Left colon (tissue), 2 donors: ENCODE data around the gene USP35. TPM values are rescaled to one million over a fixed set of nuclear protein-coding genes. Genes with fewer than 3 reads are reported as not detected.

Experiments used
- ATAC-seq: fragments of 200-7000 bp; cut with Tn5 transposase; one replicate; pipeline ENCODE4 v1.9.1; 2020; ENCODE audit warnings: mild to moderate bottlenecking, moderate library complexity
- DNase-seq, 2 donors: peaks; one replicate each; pipeline ENCODE4 v3.0.0-alpha.2; 2020
- intact Hi-C, 2 donors: fragments of 100-400 bp; cut with DNase I in 1 of 2; cut with micrococcal nuclease in 1 of 2; formaldehyde crosslinking; loops; one replicate each; pipeline versions ENCODE4 v1.11.2 to v1.14.0; 2022; cut with DNase I, micrococcal nuclease
- total RNA-seq, 2 donors: library from RNA; stranded (reverse); fragmentation: NEBNext Ultra II Directional; extraction: Animal tissue kit (Norgen Biotek cat#: 25700); gene quantifications; one replicate each; pipeline ENCODE4 v1.2.1, GENCODE V29; 2021
- donor health status: DM: no; HTN: no; CAD: no.
- donor health status: DM: yes; HTN: yes; CAD: no.

The USP35 gene
- total RNA-seq, 2 donors from 2014 or later = 5.4 to 7.4 TPM

DNA sequence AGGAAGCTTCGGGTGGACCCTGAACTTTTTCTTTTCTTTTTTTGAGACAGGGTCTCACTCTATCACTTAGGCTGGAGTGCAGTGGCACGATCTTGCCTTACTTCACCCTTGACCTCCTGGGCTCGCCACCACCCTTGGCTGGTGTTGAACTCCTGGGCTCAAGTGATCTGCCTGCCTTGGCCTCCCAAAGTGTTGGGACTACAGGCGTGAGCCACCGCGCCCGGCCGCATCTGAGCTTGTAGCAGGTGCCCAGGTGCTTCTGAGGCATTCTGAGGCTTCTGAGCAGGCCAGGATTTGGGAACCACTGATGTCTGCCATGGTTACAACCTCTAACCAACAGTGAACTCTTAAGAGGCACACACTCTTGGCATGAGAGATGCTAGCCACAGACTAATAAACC lies 5.1 kb downstream of the USP35 start:
- DNase-seq = no peak
- ATAC-seq = no peak

DNA sequence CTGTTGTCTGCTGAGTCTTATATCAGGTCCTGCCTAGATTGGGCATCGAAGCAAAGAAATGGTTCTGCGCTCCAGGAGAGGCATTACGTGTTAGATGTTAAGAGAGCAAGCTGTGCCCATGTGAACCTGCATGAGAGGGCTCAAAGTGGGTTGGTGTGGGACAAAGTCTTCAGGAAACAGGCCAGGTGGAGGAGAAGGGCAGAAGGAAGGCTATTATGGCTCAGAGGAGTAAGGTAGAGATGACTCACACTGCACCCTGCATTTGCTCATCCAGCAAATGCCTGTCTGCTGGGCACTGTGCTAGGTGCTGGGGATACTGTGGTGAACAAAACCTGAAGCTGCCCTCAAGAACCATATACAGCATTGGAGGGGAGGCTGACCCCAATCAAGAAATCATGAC lies 5.8 kb downstream of the USP35 start:
- DNase-seq = no peak
- intact Hi-C loops = no loop called here
- ATAC-seq = peak; percentile 53

More for the DNA sequence above, 5.1 kb downstream of the USP35 start:
- intact Hi-C loops = no loop called here

DNA sequence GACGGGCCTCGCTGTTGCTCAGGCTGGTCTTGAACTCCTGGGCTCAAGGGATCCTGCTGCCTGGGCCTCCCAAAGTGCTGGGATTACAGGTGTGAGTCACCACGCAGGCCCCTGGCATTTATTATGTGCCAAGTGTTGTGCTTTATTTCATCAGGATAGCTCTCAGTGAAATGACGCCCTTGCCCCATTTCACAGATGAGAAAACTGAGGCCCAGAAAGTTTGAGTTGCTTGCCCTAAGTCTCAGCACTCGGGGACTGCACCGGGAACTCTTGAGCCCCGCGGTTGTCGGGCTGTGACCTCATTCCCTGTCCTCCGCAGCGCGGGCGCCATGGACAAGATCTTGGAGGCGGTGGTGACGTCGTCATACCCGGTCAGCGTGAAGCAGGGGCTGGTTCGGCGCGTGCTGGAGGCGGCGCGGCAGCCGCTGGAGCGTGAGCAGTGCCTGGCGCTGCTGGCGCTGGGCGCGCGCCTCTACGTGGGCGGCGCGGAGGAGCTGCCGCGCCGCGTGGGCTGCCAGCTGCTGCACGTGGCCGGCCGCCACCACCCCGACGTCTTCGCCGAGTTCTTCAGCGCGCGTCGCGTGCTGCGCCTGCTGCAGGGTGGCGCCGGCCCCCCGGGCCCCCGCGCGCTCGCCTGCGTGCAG lies 7.3 kb downstream of the USP35 start:
- intact Hi-C loops = no loop called here
- ATAC-seq = no peak
- DNase-seq = no peak

DNA sequence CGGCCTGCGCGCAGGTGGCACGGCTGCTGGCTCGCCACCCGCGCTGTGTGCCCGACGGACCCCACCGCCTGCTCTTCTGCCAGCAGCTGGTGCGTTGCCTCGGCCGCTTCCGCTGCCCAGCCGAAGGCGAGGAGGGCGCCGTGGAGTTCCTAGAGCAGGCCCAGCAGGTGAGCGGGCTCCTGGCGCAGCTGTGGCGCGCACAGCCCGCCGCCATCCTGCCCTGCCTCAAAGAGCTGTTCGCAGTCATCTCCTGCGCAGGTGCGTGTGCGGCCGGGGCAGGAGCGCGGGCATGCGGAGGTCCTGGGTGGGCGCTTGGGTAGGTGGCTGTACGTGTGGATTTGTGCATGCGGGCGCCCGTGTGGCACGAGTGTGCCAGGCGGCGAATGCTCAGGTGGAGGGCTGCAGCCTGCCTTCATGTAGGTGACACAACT lies 8.0 kb downstream of the USP35 start:
- intact Hi-C loops = no loop called here
- no peak for ATAC-seq
- no peak for DNase-seq

DNA sequence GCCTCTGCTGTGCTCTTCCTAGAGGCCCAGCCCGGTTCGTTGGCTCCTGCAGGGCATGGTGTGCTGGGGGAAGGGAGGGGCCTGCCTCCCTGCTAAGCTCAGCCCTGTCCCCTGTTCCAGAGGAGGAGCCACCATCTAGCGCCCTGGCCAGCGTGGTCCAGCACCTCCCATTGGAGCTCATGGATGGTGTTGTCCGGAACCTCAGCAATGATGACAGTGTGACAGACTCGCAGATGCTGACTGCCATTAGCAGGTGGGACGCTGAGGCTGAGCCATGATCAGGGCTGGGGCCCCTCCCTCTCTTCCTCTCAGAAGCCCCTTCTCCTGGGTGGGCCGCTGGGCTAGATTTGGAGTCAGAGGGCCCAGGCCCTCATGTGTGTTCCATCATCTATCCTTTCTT lies 9.1 kb downstream of the USP35 start:
- DNase-seq (no peak), ATAC-seq (no peak)
- intact Hi-C loops = no loop called here

DNA sequence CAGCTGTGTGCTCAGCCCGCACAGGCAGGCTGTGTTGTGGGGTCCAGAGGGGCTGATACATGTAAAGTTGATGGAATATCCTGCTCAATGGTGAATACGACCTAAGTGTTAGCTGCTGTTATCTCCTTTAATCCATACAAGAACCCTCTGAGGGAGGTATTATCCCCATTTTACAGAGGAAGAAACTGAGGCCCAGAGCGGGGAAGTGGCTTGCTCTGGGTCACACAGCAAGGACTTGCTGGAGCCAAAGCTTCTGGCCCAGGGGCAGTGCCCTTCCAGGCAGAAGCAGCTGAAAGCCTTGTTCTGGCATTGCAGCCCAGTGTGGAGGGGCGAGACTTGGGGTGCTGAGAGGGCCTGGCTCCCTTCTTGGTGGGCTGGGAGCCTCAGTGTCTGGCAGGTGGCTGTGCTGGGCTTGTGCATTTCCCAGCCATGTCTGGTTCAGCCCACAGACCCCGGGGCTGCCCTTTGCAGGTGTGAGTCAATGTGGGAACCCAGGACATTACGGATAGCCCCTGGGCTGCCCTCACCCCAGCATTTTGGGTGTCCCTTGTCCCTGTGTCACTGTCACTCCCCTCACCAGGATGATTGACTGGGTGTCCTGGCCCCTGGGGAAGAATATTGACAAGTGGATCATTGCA lies 10.4 kb downstream of the USP35 start:
- intact Hi-C loops = no loop called here
- DNase-seq (no peak), ATAC-seq (no peak)

DNA sequence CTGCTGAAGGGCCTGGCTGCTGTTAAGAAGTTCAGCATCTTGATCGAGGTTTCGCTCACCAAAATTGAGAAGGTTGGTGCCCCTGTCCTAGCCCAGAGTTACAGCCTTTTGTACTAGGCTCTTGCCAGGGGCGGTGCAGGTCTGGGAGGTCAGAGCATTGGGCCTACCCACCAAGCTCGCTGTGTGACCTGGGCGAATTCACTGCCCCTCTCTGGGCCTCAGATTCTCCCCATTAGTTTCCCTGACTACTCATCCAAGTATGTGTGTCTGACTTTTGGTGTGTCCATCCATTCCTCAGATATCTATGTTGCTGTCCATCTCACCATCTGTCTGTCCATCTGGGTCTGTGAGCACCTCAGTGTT lies 10.9 kb downstream of the USP35 start:
- intact Hi-C loops = no loop called here
- no peak for DNase-seq
- ATAC-seq = no peak

DNA sequence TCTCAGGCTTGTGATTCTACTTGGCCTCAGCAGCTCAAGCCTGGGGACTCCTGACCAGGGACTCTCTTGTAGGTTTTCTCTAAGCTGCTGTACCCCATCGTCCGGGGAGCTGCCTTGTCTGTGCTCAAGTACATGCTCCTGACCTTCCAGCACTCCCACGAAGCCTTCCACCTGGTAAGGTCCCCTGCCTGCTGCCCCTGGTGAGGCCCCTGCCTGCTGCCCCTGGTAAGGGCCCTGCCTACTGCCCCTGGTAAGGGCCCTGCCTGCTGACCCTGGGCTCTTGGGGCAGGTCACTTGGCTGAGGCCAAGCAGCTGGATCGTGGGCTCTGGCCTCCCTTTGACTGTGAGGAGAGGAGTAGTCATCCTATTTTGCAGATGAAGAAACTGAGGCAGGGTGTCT lies 11.3 kb downstream of the USP35 start:
- intact Hi-C loops = no loop called here
- DNase-seq (no peak), ATAC-seq (no peak)

DNA sequence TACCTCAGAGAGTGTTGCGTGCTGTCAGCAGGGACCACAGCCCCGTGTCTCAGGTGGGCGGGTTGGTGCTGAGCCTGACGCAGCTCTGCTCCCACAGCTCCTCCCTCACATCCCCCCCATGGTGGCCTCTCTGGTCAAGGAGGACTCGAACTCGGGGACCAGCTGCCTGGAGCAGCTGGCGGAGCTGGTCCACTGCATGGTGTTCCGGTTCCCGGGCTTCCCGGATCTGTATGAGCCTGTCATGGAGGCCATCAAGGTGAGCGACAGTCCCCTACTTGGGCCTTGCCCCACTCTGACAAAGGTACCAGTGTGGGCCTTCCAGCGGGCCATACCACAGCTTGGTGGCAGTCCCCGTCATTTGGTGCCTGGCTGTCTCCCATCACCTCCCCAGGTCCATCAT lies 11.8 kb downstream of the USP35 start:
- no peak for ATAC-seq
- intact Hi-C loops = no loop called here
- DNase-seq = no peak

DNA sequence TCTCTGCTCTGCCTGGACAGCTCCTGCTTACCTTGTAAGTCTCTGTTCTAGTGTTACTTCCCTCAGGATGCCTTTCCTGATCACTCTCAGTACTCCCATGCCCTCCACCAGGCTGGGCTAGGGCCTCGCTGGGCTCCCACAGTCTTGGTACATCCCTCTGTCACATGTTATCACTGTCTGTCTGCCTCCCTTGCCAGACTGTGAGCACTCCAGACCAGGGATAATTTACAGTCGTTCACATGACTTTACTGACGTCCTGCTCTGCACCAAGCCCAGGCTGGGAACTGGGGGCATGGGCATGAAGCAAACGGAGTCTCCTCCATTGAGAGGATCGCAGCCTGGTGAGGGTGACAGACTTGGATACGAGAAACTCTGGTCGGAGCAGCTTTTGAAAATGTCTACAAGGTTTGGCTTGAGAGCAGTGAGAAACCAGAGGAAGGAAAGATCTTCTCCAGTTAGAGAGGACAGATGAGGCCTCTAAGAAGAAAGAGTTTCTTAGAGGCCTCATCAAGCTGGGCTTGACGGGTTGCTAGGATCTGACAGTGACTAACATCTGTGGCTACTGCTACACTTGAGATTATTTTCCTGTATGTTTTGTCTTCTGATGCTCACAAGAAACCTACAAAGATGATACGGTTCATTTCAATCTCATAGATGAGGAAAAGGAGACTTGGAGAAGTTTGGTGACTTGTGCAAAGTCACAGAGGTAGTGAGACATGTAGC lies 12.5 kb downstream of the USP35 start:
- intact Hi-C loops = no loop called here
- DNase-seq (no peak), ATAC-seq (no peak)

DNA sequence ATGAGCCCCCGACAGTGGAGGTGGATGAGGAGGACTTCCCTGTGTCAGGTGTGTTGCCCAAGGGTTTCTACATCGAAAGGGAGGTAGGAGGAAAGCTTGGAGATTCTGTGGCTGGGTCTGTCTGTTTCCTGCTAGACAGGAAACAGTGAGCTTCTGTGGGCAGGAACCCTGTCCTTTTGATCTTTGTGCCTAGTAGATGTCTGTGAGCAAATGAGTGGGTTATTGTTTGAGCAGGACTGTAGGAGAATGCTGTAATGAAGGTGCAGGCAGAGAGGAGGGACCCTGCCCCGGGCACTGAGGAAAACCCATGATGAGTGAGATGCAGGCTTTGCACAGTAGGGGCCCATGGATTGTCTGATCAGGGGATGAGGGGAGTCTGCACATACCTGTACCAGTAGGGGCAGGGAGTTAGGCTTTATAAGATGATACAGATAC lies 14.0 kb downstream of the USP35 start:
- ATAC-seq (peak; percentile 78), DNase-seq (no peak)

DNA sequence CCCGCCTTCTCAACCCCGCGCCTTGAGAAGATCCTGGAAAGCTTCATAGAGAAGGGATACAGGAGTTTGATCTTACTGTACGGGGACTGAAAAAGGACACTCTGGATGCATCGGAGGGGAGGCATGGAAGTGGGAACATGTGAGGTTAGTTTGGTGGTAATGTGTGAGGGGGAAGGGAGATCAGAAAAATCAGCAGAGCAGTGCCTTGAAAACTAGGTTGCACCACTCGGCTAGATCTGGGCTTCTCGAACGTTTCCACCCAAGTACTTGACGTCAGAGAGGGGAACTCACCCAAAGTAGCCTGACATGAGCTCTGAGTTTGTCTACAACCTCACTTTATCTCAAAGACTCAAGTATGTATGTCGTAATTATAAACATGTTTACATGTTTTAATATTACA lies 14.5 kb downstream of the USP35 start:
- intact Hi-C loops = no loop called here
- ATAC-seq = no peak
- DNase-seq = no peak

More for the DNA sequence above, 14.0 kb downstream of the USP35 start:
- intact Hi-C loops = no loop called here

DNA sequence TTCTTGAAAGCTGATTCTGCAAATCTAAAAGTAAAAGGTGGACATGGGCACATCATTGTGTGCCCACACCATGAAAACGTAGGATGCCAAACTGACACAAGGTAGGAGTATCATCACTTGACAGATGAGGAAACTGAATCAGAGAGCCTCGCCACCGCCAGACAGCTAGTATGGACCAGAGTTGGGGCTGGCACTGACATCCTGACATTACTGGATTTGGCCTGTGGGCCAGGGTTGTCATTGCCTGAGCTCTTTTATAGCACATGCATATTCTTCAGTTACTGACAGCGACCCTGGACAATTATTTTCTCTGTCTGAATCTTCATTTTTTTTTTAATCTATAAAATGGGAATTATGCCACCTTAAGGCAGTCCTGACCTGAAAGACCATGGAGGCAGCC lies 16.5 kb downstream of the USP35 start:
- intact Hi-C loops = no loop called here
- ATAC-seq (no peak), DNase-seq (no peak)

DNA sequence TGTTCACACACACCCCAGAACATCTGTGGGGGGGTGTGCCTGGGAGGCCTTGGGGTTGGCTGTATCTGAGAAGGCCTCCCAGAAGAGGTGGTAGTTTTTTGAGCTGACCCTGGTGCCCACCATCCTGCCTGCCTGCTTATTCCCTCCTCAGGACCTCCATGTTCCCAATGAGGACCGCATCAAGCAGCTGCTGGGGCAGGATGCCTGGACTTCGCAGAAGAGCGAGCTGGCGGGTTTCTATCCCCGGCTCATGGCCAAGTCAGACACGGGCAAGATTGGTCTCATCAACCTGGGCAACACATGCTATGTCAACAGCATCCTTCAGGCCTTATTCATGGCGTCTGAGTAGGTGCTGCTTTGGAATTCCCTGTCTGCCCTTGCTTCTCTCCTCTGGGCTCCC lies 17.0 kb downstream of the USP35 start:
- no peak for DNase-seq
- intact Hi-C loops = no loop called here
- ATAC-seq = no peak

DNA sequence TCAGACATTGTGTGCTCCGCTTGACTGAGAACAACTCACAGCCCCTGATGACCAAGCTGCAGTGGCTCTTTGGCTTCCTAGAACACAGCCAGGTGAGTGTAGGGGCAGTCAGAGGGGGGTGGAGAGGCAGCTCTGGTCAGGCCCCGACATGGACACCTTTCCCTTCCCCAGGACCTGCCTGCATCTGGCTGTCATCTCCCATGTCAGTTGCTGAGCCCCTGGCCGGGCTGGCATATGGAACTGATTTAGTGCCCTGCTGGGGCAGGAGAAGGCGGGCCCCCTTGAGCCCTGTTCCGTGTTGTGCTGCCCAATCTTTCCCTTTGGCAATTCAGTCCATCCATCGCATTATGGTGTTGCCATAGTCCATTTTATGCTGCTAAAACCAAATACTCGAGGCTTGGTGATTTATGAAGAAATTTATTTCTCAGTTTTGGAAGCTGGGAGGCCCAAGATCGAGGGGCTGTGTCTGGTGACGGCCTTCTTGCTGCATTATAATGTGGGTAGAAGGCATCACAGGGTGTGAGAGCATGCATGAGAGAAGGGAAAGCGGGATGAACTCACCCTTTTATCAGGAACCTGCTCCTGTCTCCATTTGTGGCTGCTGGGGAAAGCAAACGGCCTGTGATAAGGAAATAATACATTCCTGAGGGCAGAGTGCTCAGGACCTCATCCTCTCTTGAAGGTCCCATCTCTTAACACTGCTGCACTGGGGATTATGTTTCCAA lies 19.0 kb downstream of the USP35 start:
- ATAC-seq (no peak), DNase-seq (no peak)
- intact Hi-C loops = no loop called here

DNA sequence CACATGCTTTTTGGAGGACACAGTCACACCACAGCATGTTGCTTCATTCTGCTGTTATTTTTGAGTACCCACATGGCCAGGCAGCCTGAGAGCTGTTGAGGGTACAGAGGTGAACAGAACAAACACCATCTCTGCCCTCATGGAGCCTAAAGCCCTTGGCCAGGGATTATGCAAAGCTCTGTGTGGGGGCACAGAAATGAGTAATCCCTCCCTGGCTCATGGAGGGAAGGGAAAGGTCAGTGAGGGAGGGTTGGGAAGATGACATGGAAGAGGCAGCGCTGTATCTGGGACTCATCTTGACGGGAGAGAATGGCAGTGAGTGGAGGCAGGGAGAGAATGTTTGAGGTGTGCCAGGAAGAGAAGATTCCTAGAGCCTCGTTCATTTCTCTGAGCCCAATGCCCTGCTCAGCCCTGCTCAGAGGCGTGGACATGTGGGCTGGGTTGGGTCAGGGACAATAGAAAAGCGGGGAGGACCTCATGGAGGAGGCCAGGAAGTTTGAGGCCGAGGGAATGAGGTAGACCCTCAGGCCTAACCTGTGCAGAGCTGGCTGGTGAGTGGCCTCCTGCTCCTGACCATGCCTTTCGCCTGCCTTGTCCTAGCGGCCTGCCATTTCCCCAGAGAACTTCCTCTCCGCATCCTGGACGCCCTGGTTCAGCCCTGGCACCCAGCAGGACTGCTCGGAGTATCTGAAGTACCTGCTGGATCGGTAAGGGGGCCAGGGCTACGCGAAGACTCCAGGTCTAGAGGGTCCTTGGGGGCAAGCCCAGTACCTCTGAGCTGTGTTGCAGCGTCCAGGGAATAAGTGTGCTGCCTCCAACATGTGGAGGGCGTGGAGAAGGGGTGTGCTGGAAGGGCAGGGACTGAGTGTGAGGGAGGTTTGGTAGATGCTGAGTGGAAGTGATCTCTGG lies 19.8 kb downstream of the USP35 start:
- ATAC-seq (no peak), DNase-seq (no peak)
- intact Hi-C loops = no loop called here

DNA sequence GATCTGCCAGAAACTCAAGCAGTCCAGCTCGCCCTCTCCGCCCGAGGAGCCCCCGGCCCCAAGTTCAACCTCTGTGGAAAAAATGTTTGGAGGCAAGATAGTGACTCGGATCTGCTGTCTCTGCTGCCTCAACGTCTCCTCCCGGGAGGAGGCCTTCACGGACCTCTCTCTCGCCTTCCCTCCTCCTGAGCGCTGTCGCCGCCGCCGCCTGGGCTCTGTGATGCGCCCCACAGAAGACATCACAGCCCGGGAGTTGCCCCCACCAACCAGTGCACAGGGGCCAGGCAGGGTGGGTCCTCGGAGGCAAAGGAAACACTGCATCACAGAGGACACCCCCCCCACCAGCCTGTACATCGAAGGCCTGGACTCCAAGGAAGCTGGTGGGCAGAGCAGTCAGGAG lies 20.8 kb downstream of the USP35 start:
- no peak for ATAC-seq
- no peak for DNase-seq
- intact Hi-C loops = no loop called here

DNA sequence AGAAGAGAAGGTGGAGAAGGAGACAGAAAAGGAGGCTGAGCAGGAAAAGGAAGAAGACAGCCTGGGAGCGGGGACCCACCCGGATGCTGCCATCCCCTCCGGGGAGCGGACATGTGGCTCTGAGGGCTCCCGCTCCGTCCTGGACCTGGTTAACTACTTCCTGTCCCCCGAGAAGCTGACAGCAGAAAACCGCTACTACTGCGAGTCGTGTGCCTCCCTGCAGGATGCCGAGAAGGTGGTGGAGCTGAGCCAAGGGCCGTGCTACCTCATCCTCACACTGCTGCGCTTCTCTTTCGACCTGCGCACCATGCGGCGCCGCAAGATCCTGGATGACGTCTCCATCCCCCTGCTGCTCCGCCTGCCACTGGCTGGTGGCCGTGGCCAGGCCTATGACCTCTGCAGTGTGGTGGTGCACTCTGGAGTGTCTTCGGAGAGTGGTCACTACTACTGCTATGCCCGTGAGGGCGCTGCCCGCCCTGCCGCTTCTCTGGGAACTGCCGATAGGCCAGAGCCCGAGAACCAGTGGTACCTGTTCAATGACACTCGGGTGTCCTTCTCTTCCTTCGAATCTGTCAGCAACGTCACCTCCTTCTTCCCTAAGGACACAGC lies 21.4 kb downstream of the USP35 start:
- no peak for ATAC-seq
- intact Hi-C loops = no loop called here
- DNase-seq = no peak
